GM18867 (cell line): ENCODE measurements around the gene LIPG.
"Not testable (repeated sequence)": the region's sequence is repeated elsewhere in the genome, so short reads cannot be mapped to it uniquely, and the experiment has no call there.

ENCODE experiments used
- ATAC-seq: cut with Tn5 transposase; IDR thresholded peaks from one replicate; pipeline ENCODE4 v1.9.1; 2021; ENCODE audit warnings: mild to moderate bottlenecking, moderate library complexity; ENCODE audit not compliant: unreplicated experiment

The LIPG gene

GRCh38 chr18:49561289-49562193, at the start of gene LIPG:
Gene LIPG (plus strand): TSS chr18:49562057. CDS start chr18:49562309, 252 bp downstream.
- peak; percentile 54 for ATAC-seq

GRCh38 chr18:49512876-49513275, 49.0 kb upstream of the LIPG start:
- not testable (repeated sequence) for ATAC-seq

GRCh38 chr18:49514577-49514976, 47.3 kb upstream of the LIPG start:
- ATAC-seq, result no peak

- ATAC-seq, result not testable (repeated sequence)
These were observed 46.9 kb upstream of the LIPG start for GRCh38 chr18:49515003-49515402.

GRCh38 chr18:49515516-49515915, 46.3 kb upstream of the LIPG start:
- ATAC-seq, result no peak

GRCh38 chr18:49517483-49517882, 44.4 kb upstream of the LIPG start:
- ATAC-seq, result no peak

GRCh38 chr18:49519101-49519971, 42.5 kb upstream of the LIPG start:
- ATAC-seq, result no peak

- no peak for ATAC-seq
These were observed 41.2 kb upstream of the LIPG start for GRCh38 chr18:49520661-49521145.

GRCh38 chr18:49521216-49521835, 40.5 kb upstream of the LIPG start:
- ATAC-seq, result no peak

GRCh38 chr18:49523580-49524093, 38.2 kb upstream of the LIPG start:
- not testable (repeated sequence) for ATAC-seq

GRCh38 chr18:49524349-49524748, 37.5 kb upstream of the LIPG start:
- ATAC-seq, result no peak

GRCh38 chr18:49524951-49525350, 36.9 kb upstream of the LIPG start:
- ATAC-seq, result no peak

GRCh38 chr18:49525981-49526380, 35.9 kb upstream of the LIPG start:
- no peak for ATAC-seq

- ATAC-seq, result no peak
These were observed 34.1 kb upstream of the LIPG start for GRCh38 chr18:49527631-49528327.

GRCh38 chr18:49529596-49529995, 32.3 kb upstream of the LIPG start:
- ATAC-seq, result no peak

GRCh38 chr18:49531678-49532153, 30.1 kb upstream of the LIPG start:
- ATAC-seq, result no peak

- ATAC-seq, result no peak
These were observed 26.8 kb upstream of the LIPG start for GRCh38 chr18:49534846-49535601.

GRCh38 chr18:49537232-49537896, 24.5 kb upstream of the LIPG start:
- ATAC-seq, result no peak

- ATAC-seq, result no peak
These were observed 17.5 kb upstream of the LIPG start for GRCh38 chr18:49544362-49544761.
